Naive thymus-derived CD4-positive, alpha-beta T cell (primary cell): Measurements from ENCODE around the gene ARAP3. TPM values are rescaled to one million over a fixed set of nuclear protein-coding genes. Genes with fewer than 3 reads are reported as not detected.

Experiments
- ATAC-seq: fragments of 150-1000 bp; cut with Tn5 transposase; 2 replicates; pipeline ENCODE4 v1.10.0; 2021; ENCODE audit warnings: mild to moderate bottlenecking, moderate library complexity
- CTCF ChIA-PET: fragments of 350-600 bp; sonication (Branson Sonifier 250); formaldehyde crosslinking; loops from one replicate; lab custom pipeline; 2021; ENCODE audit warnings: antibody characterized with exemption; lab: Charles Lee
- POLR2A ChIA-PET: fragments of 350-600 bp; sonication (Branson Sonifier 250); formaldehyde crosslinking; loops from one replicate; lab custom pipeline; 2021; ENCODE audit warnings: antibody characterized with exemption, inconsistent platforms; lab: Charles Lee
- DNase-seq, 9 donors: peaks; one replicate each; pipeline versions ENCODE4 v3.0.0 to v3.0.0-alpha.2; 2020 to 2022; ENCODE audit warnings: mixed read lengths in 1 of 9
- H3K27ac ChIP-seq: one replicate; pipeline ENCODE4 v1.7.0; 2013; ENCODE audit warnings: mild to moderate bottlenecking, low read depth, low read length, moderate library complexity
- H3K27me3 ChIP-seq, 2 donors: one replicate each; pipeline ENCODE4 v1.7.0; 2013; ENCODE audit warnings: low read length in 2 of 2, mild to moderate bottlenecking in 2 of 2, moderate library complexity in 2 of 2; ENCODE audit not compliant: control insufficient read depth in 2 of 2, insufficient read depth in 2 of 2
- H3K36me3 ChIP-seq, 3 experiments: 1 replicate in 2 of 3; 2 replicates in 1 of 3; pipeline ENCODE4 v1.7.0; 2013; ENCODE audit warnings: low read length in 3 of 3, mild to moderate bottlenecking in 3 of 3, moderate library complexity in 1 of 3; ENCODE audit not compliant: insufficient read depth in 3 of 3, control insufficient read depth in 2 of 3
- H3K4me1 ChIP-seq, 2 donors: one replicate each; pipeline ENCODE4 v1.7.0; 2013; ENCODE audit warnings: low read length in 2 of 2, mild to moderate bottlenecking in 2 of 2, moderate library complexity in 1 of 2; ENCODE audit not compliant: control insufficient read depth in 2 of 2, insufficient read depth in 2 of 2
- H3K4me3 ChIP-seq: 2 replicates; pipeline ENCODE4 v1.7.0; 2013; ENCODE audit warnings: mild to moderate bottlenecking, low read length
- H3K9me3 ChIP-seq, 3 experiments: 1 replicate in 2 of 3; 2 replicates in 1 of 3; pipeline ENCODE4 v1.7.0; 2013; ENCODE audit warnings: low read length in 3 of 3; ENCODE audit not compliant: control insufficient read depth in 2 of 3
- H3K27ac Mint-ChIP-seq, 9 donors: one replicate each; pipeline ENCODE4 v1.8.0; 2020 to 2022; ENCODE audit warnings: mixed read lengths in 9 of 9, mild to moderate bottlenecking in 8 of 9, moderate library complexity in 5 of 9, inconsistent platforms in 2 of 9
- H3K27me3 Mint-ChIP-seq, 5 donors: one replicate each; pipeline ENCODE4 v1.8.0; 2021 to 2022; ENCODE audit warnings: mixed read lengths in 5 of 5, mild to moderate bottlenecking in 1 of 5
- H3K36me3 Mint-ChIP-seq, 5 donors: one replicate each; pipeline ENCODE4 v1.8.0; 2020 to 2022; ENCODE audit warnings: mixed read lengths in 5 of 5, mild to moderate bottlenecking in 3 of 5, inconsistent platforms in 1 of 5
- H3K4me1 Mint-ChIP-seq, 7 donors: one replicate each; pipeline ENCODE4 v1.8.0; 2020 to 2022; ENCODE audit warnings: mixed read lengths in 7 of 7, mild to moderate bottlenecking in 3 of 7, inconsistent platforms in 1 of 7
- H3K4me3 Mint-ChIP-seq, 10 donors: one replicate each; pipeline ENCODE4 v1.8.0; 2020 to 2022; ENCODE audit warnings: mild to moderate bottlenecking in 10 of 10, mixed read lengths in 10 of 10, moderate library complexity in 6 of 10, inconsistent platforms in 2 of 10
- H3K9me3 Mint-ChIP-seq, 11 donors: one replicate each; pipeline ENCODE4 v1.8.0; 2020 to 2022; ENCODE audit warnings: mixed read lengths in 11 of 11, mild to moderate bottlenecking in 4 of 11, inconsistent platforms in 1 of 11, moderate library complexity in 1 of 11
- intact Hi-C, 2 donors: fragments of 100-400 bp; cut with micrococcal nuclease; formaldehyde crosslinking; loops; one replicate each; pipeline ENCODE4 v1.15.1; 2023
- polyA plus RNA-seq, 2 donors: library from polyadenylated mRNA; unstranded; fragments of 300-500 nt; fragmentation: Illumina TruSeq; gene quantifications; one replicate each; pipeline ENCODE4 v1.2.3, GENCODE V29; 2021
- total RNA-seq, 6 experiments: library from RNA in 5 of 6; stranded (reverse) in 5 of 6; gene quantifications; 1 replicate in 5 of 6; 2 replicates in 1 of 6; pipeline ENCODE4 v1.2.3 and lab custom pipeline; 2021 to 2026

The ARAP3 gene
- total and polyA plus RNA-seq, 7 experiments from 2014 or later = 1.0 to 15.3 (median 9.8) TPM; not detected in 2

GRCh38 chr5:141617682-141618029 is 64.4 kb downstream of the ARAP3 start:
- no peaks in the 10 kb centered on the region for H3K9me3 ChIP-seq
- Mint-ChIP-seq H3K4me3 (peak overlapping the region; percentile 94 to 100 (median 100)), H3K9me3 (no peaks in the 10 kb centered on the region), H3K36me3 (peaks cover 9 to 26% (median 13%) of the 10 kb centered on the region in 5 donors), H3K27ac (peak overlapping the region; percentile 91 to 99 (median 95)), H3K4me1 (peaks cover 42 to 60% (median 54%) of the 10 kb centered on the region in 7 donors), H3K27me3 (no peaks in the 10 kb centered on the region)
- ATAC-seq (no peak), DNase-seq (peak in 1 of 9 donors; percentile 24)
- H3K4me1 ChIP-seq = peaks cover 23 to 26% of the 10 kb centered on the region in 2 donors
- peaks cover 0 to 20% (median 5%) of the 10 kb centered on the region in 3 experiments for H3K36me3 ChIP-seq
- peak overlapping the region; percentile 77 for H3K4me3 ChIP-seq
- intact Hi-C loops = loop anchor here (5.0 to 10.0 kb wide), 9 partner anchors 35 to 1787 kb away; partner anchors contain the start of genes APBB3 (in 2 of the 2), SLC35A4 (in 2 of the 2), ANKHD1 (in 1 of the 2) and NDFIP1 (in 1 of the 2)
- POLR2A ChIA-PET = interaction anchor here (0.6 to 7.5 kb wide), 9 partner anchors 8 to 496 kb away, joined by 3 to 124 read pairs (median 5); partner anchors contain the start of genes HDAC3 and RELL2
- H3K27me3 ChIP-seq = no peaks in the 10 kb centered on the region
- peak overlapping the region; percentile 97 for H3K27ac ChIP-seq
- CTCF ChIA-PET = interaction anchor here (1.0 to 8.7 kb wide), 7 partner anchors 10 to 262 kb away, joined by 3 to 222 read pairs (median 7); no protein-coding TSS in a partner anchor

DNA sequence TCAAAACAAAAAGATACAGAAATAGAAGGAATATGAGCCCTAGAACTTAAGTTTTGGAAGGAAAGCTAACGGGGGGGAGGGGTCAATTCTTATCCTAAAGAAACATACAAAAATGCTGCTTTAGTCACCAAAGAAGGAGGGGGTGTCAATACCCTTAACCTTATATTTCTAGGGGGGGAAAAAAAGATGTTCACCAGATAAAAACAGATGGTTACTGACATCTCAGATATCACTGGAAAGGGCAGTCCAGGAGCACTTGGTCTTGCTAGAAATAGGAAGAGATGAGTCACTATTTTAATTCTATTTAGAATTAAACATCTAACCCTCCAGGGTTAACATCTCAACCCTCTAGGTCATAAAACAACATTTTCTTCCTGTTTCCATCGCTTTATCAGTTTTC is 64.9 kb downstream of the ARAP3 start:
- Histone ChIP-seq H3K4me3 (peak overlapping the region; percentile 77), H3K27ac (peak overlapping the region; percentile 97), H3K27me3 (no peaks in the 10 kb centered on the region), H3K36me3 (peaks cover 0 to 17% (median 5%) of the 10 kb centered on the region in 3 experiments), H3K4me1 (peaks cover 23 to 32% of the 10 kb centered on the region in 2 donors), H3K9me3 (no peaks in the 10 kb centered on the region)
- intact Hi-C loops = loop anchor here (5.0 to 10.0 kb wide), 9 partner anchors 35 to 1788 kb away; partner anchors contain the start of genes APBB3 (in 2 of the 2), SLC35A4 (in 2 of the 2), ANKHD1 (in 1 of the 2) and NDFIP1 (in 1 of the 2)
- CTCF ChIA-PET = interaction anchor here (0.6 to 8.7 kb wide), 10 partner anchors 8 to 373 kb away, joined by 3 to 222 read pairs (median 5); no protein-coding TSS in a partner anchor
- no peaks in the 10 kb centered on the region for H3K9me3 Mint-ChIP-seq
- peaks cover 9 to 28% (median 13%) of the 10 kb centered on the region in 5 donors for H3K36me3 Mint-ChIP-seq
- H3K4me3 Mint-ChIP-seq = peak overlapping the region; percentile 94 to 100 (median 100)
- no peaks in the 10 kb centered on the region for H3K27me3 Mint-ChIP-seq
- POLR2A ChIA-PET = interaction anchor here (0.7 to 7.5 kb wide), 9 partner anchors 9 to 296 kb away, joined by 3 to 124 read pairs (median 6); partner anchors contain the start of genes HDAC3 and RELL2
- H3K27ac Mint-ChIP-seq = peak overlapping the region; percentile 91 to 99 (median 95)
- DNase-seq (no peak), ATAC-seq (no peak)
- peaks cover 48 to 65% (median 59%) of the 10 kb centered on the region in 7 donors for H3K4me1 Mint-ChIP-seq

- Mint-ChIP-seq H3K36me3 (peaks cover 9 to 26% (median 9%) of the 10 kb centered on the region in 5 donors), H3K27me3 (no peaks in the 10 kb centered on the region), H3K27ac (peak overlapping the region; percentile 78 to 99 (median 94)), H3K9me3 (no peaks in the 10 kb centered on the region), H3K4me1 (peaks cover 53 to 70% (median 61%) of the 10 kb centered on the region in 7 donors), H3K4me3 (peak overlapping the region; percentile 94 to 100 (median 100))
- Histone ChIP-seq H3K4me3 (peak overlapping the region; percentile 77), H3K27me3 (no peaks in the 10 kb centered on the region), H3K36me3 (peaks cover 0 to 9% (median under 1%) of the 10 kb centered on the region in 3 experiments), H3K27ac (peak overlapping the region; percentile 97), H3K4me1 (peaks cover 29 to 40% of the 10 kb centered on the region in 2 donors), H3K9me3 (no peaks in the 10 kb centered on the region)
- POLR2A ChIA-PET = interaction anchor here (0.7 to 7.5 kb wide), 6 partner anchors 9 to 295 kb away, joined by 3 to 124 read pairs (median 61); partner anchors contain the start of genes HDAC3 and RELL2
- DNase-seq (no peak), ATAC-seq (no peak)
- CTCF ChIA-PET = interaction anchor here (1.1 to 8.7 kb wide), 7 partner anchors 9 to 52 kb away, joined by 3 to 222 read pairs (median 7); no protein-coding TSS in a partner anchor
- intact Hi-C loops = loop anchor here (5.0 to 10.0 kb wide), 9 partner anchors 34 to 1789 kb away; partner anchors contain the start of genes APBB3 (in 2 of the 2), SLC35A4 (in 2 of the 2), ANKHD1 (in 1 of the 2) and NDFIP1 (in 1 of the 2)
Measured at GRCh38 chr5:141615991-141616720, 65.9 kb downstream of the ARAP3 start.

- DNase-seq (no peak), ATAC-seq (no peak)
- Mint-ChIP-seq H3K4me3 (peak overlapping the region; percentile 32 to 98 (median 64)), H3K27me3 (no peaks in the 10 kb centered on the region), H3K9me3 (peaks cover 0 to 2% (median 0%) of the 10 kb centered on the region in 11 donors), H3K36me3 (peaks cover 9 to 35% (median 13%) of the 10 kb centered on the region in 5 donors), H3K27ac (peak overlapping the region; percentile 30 to 87 (median 70)), H3K4me1 (peaks cover 74 to 84% (median 82%) of the 10 kb centered on the region in 7 donors)
- ChIA-PET CTCF (interaction anchor here (0.7 to 2.9 kb wide), 2 partner anchors 21 to 549 kb away, joined by 3 to 14 read pairs; no protein-coding TSS in a partner anchor), POLR2A (interaction anchor here (0.8 to 7.5 kb wide), 7 partner anchors 8 to 50 kb away, joined by 3 to 68 read pairs (median 5); partner anchors contain the start of genes FCHSD1, HDAC3 and RELL2)
- intact Hi-C loops = loop anchor here (10.0 kb wide), 3 partner anchors 899 to 1791 kb away; partner anchors contain the start of genes APBB3 (in 2 of the 2), SLC35A4 (in 2 of the 2) and NR3C1 (in 1 of the 2)
- H3K9me3 ChIP-seq = no peaks in the 10 kb centered on the region
- no peaks in the 10 kb centered on the region for H3K27me3 ChIP-seq
- peaks cover 0 to 1% (median 0%) of the 10 kb centered on the region in 3 experiments for H3K36me3 ChIP-seq
- no peak overlapping the region for H3K4me3 ChIP-seq
- peak overlapping the region; percentile 32 for H3K27ac ChIP-seq
- H3K4me1 ChIP-seq = peaks cover 49 to 53% of the 10 kb centered on the region in 2 donors
Measured at GRCh38 chr5:141613344-141613743, 68.7 kb downstream of the ARAP3 start.

DNA sequence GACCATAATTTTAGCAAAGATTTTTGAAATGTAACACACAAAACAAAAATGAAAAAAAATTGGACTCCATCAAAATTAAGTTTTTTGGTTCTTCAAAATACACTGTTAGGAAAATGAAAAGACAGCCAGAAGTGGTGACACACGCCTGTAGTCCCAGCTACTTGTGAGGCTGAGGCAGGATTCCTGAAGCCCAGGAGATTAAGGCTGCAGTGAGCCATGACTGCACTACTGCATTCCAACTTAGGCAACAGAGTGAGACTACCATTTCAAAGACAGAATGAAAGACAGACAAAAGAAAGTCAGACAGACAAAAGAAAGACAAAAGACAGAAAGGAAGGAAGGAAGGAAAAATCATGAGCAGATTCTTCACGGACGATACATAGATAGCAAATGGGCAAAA is 70.7 kb downstream of the ARAP3 start:
- H3K4me3 Mint-ChIP-seq = peak overlapping the region; percentile 16 to 98 (median 68)
- DNase-seq (no peak), ATAC-seq (no peak)
- CTCF ChIA-PET = interaction anchor here (0.5 kb wide), 1 partner anchor 17 kb away, joined by 3 read pairs; no protein-coding TSS in a partner anchor
- H3K27me3 ChIP-seq = no peaks in the 10 kb centered on the region
- H3K9me3 ChIP-seq = no peaks in the 10 kb centered on the region
- intact Hi-C loops = loop anchor here (10.0 kb wide), 3 partner anchors 896 to 1794 kb away; partner anchors contain the start of genes APBB3 (in 2 of the 2), SLC35A4 (in 2 of the 2) and NR3C1 (in 1 of the 2)
- H3K27ac ChIP-seq = peak overlapping the region; percentile 46
- H3K27me3 Mint-ChIP-seq = no peaks in the 10 kb centered on the region
- POLR2A ChIA-PET = no interaction called here
- peaks cover 0 to 2% (median 0%) of the 10 kb centered on the region in 11 donors for H3K9me3 Mint-ChIP-seq
- H3K4me3 ChIP-seq = no peak overlapping the region
- H3K4me1 ChIP-seq = peaks cover 70 to 74% of the 10 kb centered on the region in 2 donors
- H3K36me3 Mint-ChIP-seq = peaks cover 4 to 38% (median 14%) of the 10 kb centered on the region in 5 donors
- peak overlapping the region; percentile 21 to 96 (median 90) for H3K27ac Mint-ChIP-seq
- H3K4me1 Mint-ChIP-seq = peaks cover 72 to 96% (median 87%) of the 10 kb centered on the region in 7 donors
- H3K36me3 ChIP-seq = no peaks in the 10 kb centered on the region
